GM23248 (cell line): ENCODE results near the gene RXYLT1. TPM values are rescaled to one million over a fixed set of nuclear protein-coding genes. Genes with fewer than 3 reads are reported as not detected.

Experiments
- DNase-seq: peaks from one replicate; pipeline ENCODE4 v3.0.0-alpha.2; 2015
- H2AFZ ChIP-seq: fragments of 200-600 bp; sonication (generic); 2 replicates; pipeline ENCODE4 v1.6.1; 2016; ENCODE audit warnings: antibody characterized with exemption
- H3F3A ChIP-seq: fragments of 200-600 bp; sonication (generic); 2 replicates; pipeline ENCODE4 v1.6.1; 2016; ENCODE audit warnings: mild to moderate bottlenecking, antibody characterized with exemption, mixed run types; ENCODE audit not compliant: insufficient read depth
- H3K27ac ChIP-seq: fragments of 200-600 bp; sonication (generic); 2 replicates; pipeline ENCODE4 v1.5.1; 2016; ENCODE audit warnings: mild to moderate bottlenecking
- H3K27me3 ChIP-seq: fragments of 200-600 bp; sonication (generic); replicated peaks from 2 replicates; pipeline ENCODE4 v1.6.1; 2016; ENCODE audit warnings: mild to moderate bottlenecking; ENCODE audit not compliant: insufficient read depth
- H3K36me3 ChIP-seq: fragments of 200-600 bp; sonication (generic); 2 replicates; pipeline ENCODE4 v1.6.1; 2016; ENCODE audit warnings: low read depth, mild to moderate bottlenecking
- H3K4me1 ChIP-seq: fragments of 200-600 bp; sonication (generic); 2 replicates; pipeline ENCODE4 v1.6.1; 2016; ENCODE audit warnings: mild to moderate bottlenecking; ENCODE audit not compliant: insufficient read depth
- H3K4me2 ChIP-seq: fragments of 200-600 bp; sonication (generic); one replicate; pipeline ENCODE4 v1.6.1; 2016; ENCODE audit warnings: mild to moderate bottlenecking; ENCODE audit not compliant: unreplicated experiment
- H3K4me3 ChIP-seq: fragments of 200-600 bp; sonication (generic); 2 replicates; pipeline ENCODE4 v1.5.1; 2016; ENCODE audit warnings: mild to moderate bottlenecking
- H3K79me2 ChIP-seq: fragments of 200-600 bp; sonication (generic); 2 replicates; pipeline ENCODE4 v1.6.1; 2016; ENCODE audit warnings: mild to moderate bottlenecking; ENCODE audit not compliant: insufficient read depth
- H3K9ac ChIP-seq: fragments of 200-600 bp; sonication (generic); 2 replicates; pipeline ENCODE4 v1.6.1; 2016; ENCODE audit warnings: mild to moderate bottlenecking
- H3K9me2 ChIP-seq: fragments of 200-600 bp; sonication (generic); 2 replicates; pipeline ENCODE4 v1.6.1; 2016; ENCODE audit warnings: mixed run types, mild to moderate bottlenecking, moderate library complexity; ENCODE audit not compliant: insufficient read depth
- H3K9me3 ChIP-seq: fragments of 200-600 bp; sonication (generic); one replicate; pipeline ENCODE4 v1.6.1; 2017; ENCODE audit warnings: low read depth
- H4K20me1 ChIP-seq: fragments of 200-600 bp; sonication (generic); 2 replicates; pipeline ENCODE4 v1.6.0; 2016; ENCODE audit not compliant: insufficient read depth
- EZH2 ChIP-seq: fragments of 200-600 bp; sonication (generic); IDR thresholded peaks from 2 replicates; pipeline ENCODE4 v1.6.1; 2018; ENCODE audit warnings: antibody characterized with exemption, mild to moderate bottlenecking; ENCODE audit not compliant: insufficient read depth, poor library complexity, severe bottlenecking
- EZH2phosphoT487 ChIP-seq: fragments of 200-600 bp; sonication (generic); IDR thresholded peaks from 2 replicates; pipeline ENCODE4 v1.6.1; 2018; ENCODE audit warnings: antibody characterized with exemption, moderate library complexity, mild to moderate bottlenecking, low read depth; ENCODE audit not compliant: insufficient read depth
- WGBS, 2 experiments: methylation state at CpG; one replicate each; pipeline ENCODE4 v1.1.6; 2015 to 2017; ENCODE audit warnings: low lambda C conversion rate in 2 of 2, low coverage in 1 of 2; ENCODE audit errors: missing lambda C conversion rate in 2 of 2; 5-methylcytosine and 5-hydroxymethylcytosine counted together
- in situ Hi-C: fragments of 300-500 bp; cut with MboI; formaldehyde crosslinking; loops from 2 replicates; pipeline ENCODE4 v1.15.0; 2020
- polyA plus RNA-seq: library from polyadenylated mRNA; unstranded; fragments of >200 nt; fragmentation: Nextera tagmentation; extraction: Ambion mirVana; gene quantifications from 2 replicates; pipeline ENCODE4 v1.2.1, GENCODE V29; 2016
- small RNA-seq: library from RNA; depleted of rRNA; stranded (forward); fragments of <200 nt; gene quantifications from one replicate; pipeline ENCODE3, GENCODE V24; 2014; ENCODE audit warnings: low read depth, low replicate concordance
- total RNA-seq: library from RNA; depleted of rRNA; stranded (reverse); fragments of >200 nt; shearing (Covaris generic); gene quantifications from 2 replicates; pipeline ENCODE4 v1.2.3, GENCODE V29; 2014; rRNA removed

RXYLT1 gene
- total and polyA plus RNA-seq, 2 experiments from 2014 or later, result 15.4 to 19.9 TPM

GRCh38 chr12:63853978-63854377 is 74.3 kb downstream of the RXYLT1 start:
- Histone ChIP-seq H2AFZ (no peak overlapping the region), H3K4me3 (no peak overlapping the region), H4K20me1 (peaks cover 20% of the 10 kb centered on the region; the same call in 1 of the 2 replicates), H3F3A (peaks cover 20% of the 10 kb centered on the region), H3K9me2 (no peaks in the 10 kb centered on the region), H3K27me3 (no peaks in the 10 kb centered on the region), H3K4me2 (no peak overlapping the region), H3K9ac (no peak overlapping the region), H3K4me1 (peaks cover 25% of the 10 kb centered on the region), H3K9me3 (no peaks in the 10 kb centered on the region), H3K79me2 (peaks cover 100% of the 10 kb centered on the region), H3K27ac (no peak overlapping the region), H3K36me3 (no peaks in the 10 kb centered on the region)
- in situ Hi-C loops, result no loop called here
- TF ChIP-seq EZH2, result no peak
- no peak for TF ChIP-seq EZH2phosphoT487
- DNase-seq, result no peak

GRCh38 chr12:63855299-63855698 is 75.6 kb downstream of the RXYLT1 start:
- 100% methylated on average over 3 of the region's 3 CpGs for WGBS, 2 experiments

GRCh38 chr12:63857771-63858670 is 78.3 kb downstream of the RXYLT1 start:
- peaks cover 15% of the 10 kb centered on the region; the same call in 1 of the 2 replicates for H4K20me1 ChIP-seq
- in situ Hi-C loops, result no loop called here

More at GRCh38 chr12:63855299-63855698, 75.6 kb downstream of the RXYLT1 start:
- Histone ChIP-seq H3K4me1 (peaks cover 12% of the 10 kb centered on the region), H3K4me3 (no peak overlapping the region), H2AFZ (no peak overlapping the region), H3K27me3 (no peaks in the 10 kb centered on the region), H3K4me2 (no peak overlapping the region), H3K9ac (no peak overlapping the region), H3K79me2 (peaks cover 100% of the 10 kb centered on the region), H3K9me2 (no peaks in the 10 kb centered on the region), H3K36me3 (no peaks in the 10 kb centered on the region), H3K27ac (no peak overlapping the region), H4K20me1 (peaks cover 12% of the 10 kb centered on the region; the same call in 1 of the 2 replicates), H3K9me3 (no peaks in the 10 kb centered on the region), H3F3A (peaks cover 8% of the 10 kb centered on the region; the same call in 1 of the 2 replicates)
- in situ Hi-C loops, result no loop called here
- no peak for DNase-seq
- TF ChIP-seq EZH2, result no peak
- no peak for TF ChIP-seq EZH2phosphoT487

More at GRCh38 chr12:63857771-63858670, 78.3 kb downstream of the RXYLT1 start:
- no peaks in the 10 kb centered on the region for H3K9me3 ChIP-seq
- H3K27ac ChIP-seq, result peak overlapping the region; percentile 18; the same call in 1 of the 2 replicates
- no peaks in the 10 kb centered on the region for H3K27me3 ChIP-seq
- peaks cover 100% of the 10 kb centered on the region for H3K79me2 ChIP-seq
- H3K9me2 ChIP-seq, result no peaks in the 10 kb centered on the region
- H3K4me1 ChIP-seq, result peaks cover 23% of the 10 kb centered on the region
- peak; percentile 49 for DNase-seq
- 0 out of 2 replicates have a peak overlapping the region, but pooled peaks have one; percentile 13 for H3K4me3 ChIP-seq
- 0 out of 2 replicates have a peak overlapping the region, but pooled peaks have one; percentile 14 for H3K9ac ChIP-seq
- peak overlapping the region; percentile 8 for H3K4me2 ChIP-seq
- no peak overlapping the region for H2AFZ ChIP-seq
- no peaks in the 10 kb centered on the region for H3K36me3 ChIP-seq
- H3F3A ChIP-seq, result peaks cover 25% of the 10 kb centered on the region
- 50 to 56% methylated on average over 6 of the region's 6 CpGs for WGBS, 2 experiments
- TF ChIP-seq EZH2phosphoT487, result no peak
- TF ChIP-seq EZH2, result no peak

Small RNA genes within 50 kb of the gene (small RNA-seq; reads per million reads assigned to genes)
- gene AC084357.1, result not detected

Other genes starting within 250 kb of the RXYLT1 start
- gene DPY19L2, start 111.4 kb upstream of the RXYLT1 start, total RNA-seq, result 0.43 TPM in 1 of 2 replicates, not detected in the other
- 0.15 and 0.31 TPM in 2 replicates for gene DPY19L2, start 111.4 kb upstream of the RXYLT1 start, polyA plus RNA-seq
- 12.4 and 13.0 TPM in 2 replicates for gene SRGAP1, start 64.8 kb downstream of the RXYLT1 start, total RNA-seq
- 27.0 and 29.4 TPM in 2 replicates for gene SRGAP1, start 64.8 kb downstream of the RXYLT1 start, polyA plus RNA-seq